Fibroblast of the aortic adventitia (primary cell): Measurements from ENCODE around the gene LYZL6. TPM values are rescaled to one million over a fixed set of nuclear protein-coding genes. Genes with fewer than 3 reads are reported as not detected.

Source experiments
- DNase-seq: peaks from one replicate; pipeline ENCODE4 v3.0.0-alpha.2; 2010; ENCODE audit warnings: low read depth
- H3K4me3 ChIP-seq: 2 replicates; pipeline ENCODE4 v1.5.1; 2011; ENCODE audit warnings: low read depth, mild to moderate bottlenecking, control low read depth, low read length, moderate library complexity
- total RNA-seq: library from RNA; depleted of rRNA; stranded (reverse); fragments of >200 nt; gene quantifications from 2 replicates; pipeline ENCODE4 v1.2.3, GENCODE V29; 2012; ENCODE audit warnings: low replicate concordance
- TF ChIP-seq, protein P1 (sequence below): IDR thresholded peaks from 2 replicates; pipeline ENCODE4 v1.5.1; 2011; ENCODE audit warnings: mild to moderate bottlenecking, low read length, control low read depth, inconsistent platforms; ENCODE audit not compliant: insufficient read depth

LYZL6 gene
- total RNA-seq, 1 donor = not detected

DNA sequence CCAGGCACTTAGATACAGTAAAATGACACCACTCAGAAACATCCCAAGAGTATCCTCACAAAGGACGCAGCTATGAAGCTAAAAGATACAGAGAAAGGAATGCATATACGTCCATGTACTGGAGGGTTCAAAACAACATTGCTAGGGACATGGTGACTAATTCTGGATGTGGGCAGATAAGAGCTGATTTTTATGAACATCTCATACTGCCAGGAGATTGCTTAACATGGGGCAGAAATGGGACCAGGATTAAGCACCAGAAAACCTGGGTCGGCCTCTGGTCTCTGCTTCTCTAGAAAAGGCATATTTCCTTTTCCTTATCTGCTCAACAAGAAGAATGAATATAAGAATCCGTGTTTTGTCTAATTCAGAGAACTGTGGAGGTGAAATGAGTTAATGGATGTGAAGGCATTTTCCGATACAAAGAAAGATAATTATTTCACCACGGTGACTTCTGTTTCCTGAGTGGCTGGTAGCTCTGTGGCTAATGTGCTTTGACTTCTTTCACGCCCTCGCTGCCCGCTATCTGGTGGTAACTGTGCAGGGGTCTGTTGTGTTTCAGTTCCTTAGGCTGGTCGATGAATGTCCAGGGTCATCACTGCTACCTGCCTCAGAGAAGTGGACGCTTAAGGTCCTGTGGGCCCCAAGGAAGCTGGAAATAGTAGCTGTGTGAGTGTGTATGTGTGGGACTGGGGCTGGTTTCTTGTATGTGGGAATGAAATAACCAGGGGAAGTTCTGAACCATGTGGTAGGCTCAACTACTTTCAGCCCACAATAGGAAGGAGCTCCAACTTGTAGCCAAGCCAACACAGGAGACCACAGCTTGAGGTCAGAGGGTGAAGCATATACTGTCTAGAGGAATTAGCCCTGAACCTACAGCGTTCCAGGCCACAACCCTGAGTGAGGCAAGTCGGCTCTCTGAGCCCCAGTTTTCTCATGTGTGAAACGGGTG lies 47.6 kb downstream of the LYZL6 start:
- DNase-seq = peak; percentile 78
- TF ChIP-seq, protein P1, sequence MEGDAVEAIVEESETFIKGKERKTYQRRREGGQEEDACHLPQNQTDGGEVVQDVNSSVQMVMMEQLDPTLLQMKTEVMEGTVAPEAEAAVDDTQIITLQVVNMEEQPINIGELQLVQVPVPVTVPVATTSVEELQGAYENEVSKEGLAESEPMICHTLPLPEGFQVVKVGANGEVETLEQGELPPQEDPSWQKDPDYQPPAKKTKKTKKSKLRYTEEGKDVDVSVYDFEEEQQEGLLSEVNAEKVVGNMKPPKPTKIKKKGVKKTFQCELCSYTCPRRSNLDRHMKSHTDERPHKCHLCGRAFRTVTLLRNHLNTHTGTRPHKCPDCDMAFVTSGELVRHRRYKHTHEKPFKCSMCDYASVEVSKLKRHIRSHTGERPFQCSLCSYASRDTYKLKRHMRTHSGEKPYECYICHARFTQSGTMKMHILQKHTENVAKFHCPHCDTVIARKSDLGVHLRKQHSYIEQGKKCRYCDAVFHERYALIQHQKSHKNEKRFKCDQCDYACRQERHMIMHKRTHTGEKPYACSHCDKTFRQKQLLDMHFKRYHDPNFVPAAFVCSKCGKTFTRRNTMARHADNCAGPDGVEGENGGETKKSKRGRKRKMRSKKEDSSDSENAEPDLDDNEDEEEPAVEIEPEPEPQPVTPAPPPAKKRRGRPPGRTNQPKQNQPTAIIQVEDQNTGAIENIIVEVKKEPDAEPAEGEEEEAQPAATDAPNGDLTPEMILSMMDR = no peak
- H3K4me3 ChIP-seq = no peak overlapping the region

DNA sequence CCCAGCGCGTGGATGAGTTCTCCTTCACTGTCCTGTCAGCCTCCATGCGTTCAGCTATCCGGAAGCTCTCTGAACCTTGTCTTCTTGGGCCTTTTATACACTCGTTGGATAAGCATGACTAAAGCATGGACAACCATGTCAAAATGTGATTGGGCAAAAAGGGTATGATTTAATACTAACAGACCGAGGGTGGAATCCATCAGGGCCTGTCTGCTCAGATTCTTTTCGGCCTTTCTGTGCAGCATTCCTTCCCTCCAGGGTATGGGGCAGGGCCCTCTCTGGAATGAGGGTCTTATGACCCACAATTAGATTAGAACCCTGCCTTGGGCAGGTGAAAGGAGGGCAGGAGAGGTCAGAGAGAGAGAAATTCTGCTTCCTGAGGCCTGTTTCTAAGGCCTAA lies 49.3 kb downstream of the LYZL6 start:
- TF ChIP-seq, protein P1 = no peak
- H3K4me3 ChIP-seq = no peak overlapping the region
- DNase-seq = no peak

DNA sequence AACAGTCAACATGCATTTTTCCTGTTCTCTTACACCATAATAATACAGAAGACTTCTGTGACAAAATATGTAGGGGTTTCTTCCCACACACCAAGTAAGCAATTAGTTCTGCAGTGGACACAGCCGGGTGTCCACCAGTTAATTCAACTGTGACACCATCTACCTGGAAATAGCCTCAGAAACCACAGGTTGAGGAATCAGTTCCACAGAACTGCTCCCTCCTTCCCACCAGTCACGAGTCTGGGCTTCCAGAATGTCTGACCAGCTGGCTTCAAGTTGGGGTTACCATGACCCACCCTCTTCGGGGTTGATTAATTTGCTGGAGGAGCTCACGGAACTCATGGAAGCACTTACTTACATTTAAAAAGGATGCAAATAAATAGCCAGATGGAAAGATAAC lies 49.8 kb downstream of the LYZL6 start:
- DNase-seq = no peak
- TF ChIP-seq, protein P1 = no peak
- no peak overlapping the region for H3K4me3 ChIP-seq

DNA sequence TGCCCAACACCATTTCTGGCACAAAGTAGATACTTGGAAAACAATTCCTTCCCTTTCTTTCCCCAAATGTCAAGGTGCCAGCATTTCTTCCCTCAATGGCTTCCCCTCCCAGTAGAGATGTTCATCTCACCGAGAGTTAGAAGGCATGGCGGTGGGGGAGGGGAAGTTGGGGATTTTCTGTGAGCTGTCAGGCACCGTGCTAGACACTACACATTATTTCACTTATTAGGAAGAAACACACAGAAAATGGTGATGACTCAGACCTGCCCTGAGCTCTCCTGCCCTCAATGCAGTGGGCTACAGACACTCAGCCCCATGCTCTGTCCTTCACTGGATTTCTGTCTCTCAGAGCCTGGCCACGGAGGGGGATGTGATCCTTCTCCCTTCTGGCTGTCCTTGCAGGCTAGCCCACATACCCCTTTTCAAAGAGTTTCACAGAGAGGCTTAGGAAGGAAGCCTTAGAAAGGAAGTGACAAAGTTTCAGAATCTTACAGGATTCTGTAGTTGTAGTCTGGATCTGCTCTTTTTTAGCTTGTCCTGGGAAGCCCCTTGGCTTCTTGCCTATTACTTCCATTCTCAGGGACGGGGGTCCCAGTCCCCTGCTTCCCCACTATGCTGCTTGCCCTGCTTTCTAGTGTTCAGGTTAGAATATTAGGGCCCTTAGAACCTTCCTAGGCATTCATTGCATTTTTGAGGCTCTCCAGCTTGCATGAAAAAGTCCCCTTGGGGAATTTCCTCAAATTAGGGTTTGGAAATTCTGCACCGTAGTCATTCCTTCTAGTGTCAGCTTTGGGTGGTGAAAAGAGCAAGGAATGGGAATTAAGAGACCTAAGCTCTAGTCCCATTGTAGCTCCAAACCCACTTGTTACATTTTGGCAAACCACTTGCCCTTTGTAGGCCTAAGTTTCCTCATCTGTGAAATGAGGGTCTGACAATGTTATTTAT lies 51.1 kb downstream of the LYZL6 start:
- peak; percentile 39 for DNase-seq

DNA sequence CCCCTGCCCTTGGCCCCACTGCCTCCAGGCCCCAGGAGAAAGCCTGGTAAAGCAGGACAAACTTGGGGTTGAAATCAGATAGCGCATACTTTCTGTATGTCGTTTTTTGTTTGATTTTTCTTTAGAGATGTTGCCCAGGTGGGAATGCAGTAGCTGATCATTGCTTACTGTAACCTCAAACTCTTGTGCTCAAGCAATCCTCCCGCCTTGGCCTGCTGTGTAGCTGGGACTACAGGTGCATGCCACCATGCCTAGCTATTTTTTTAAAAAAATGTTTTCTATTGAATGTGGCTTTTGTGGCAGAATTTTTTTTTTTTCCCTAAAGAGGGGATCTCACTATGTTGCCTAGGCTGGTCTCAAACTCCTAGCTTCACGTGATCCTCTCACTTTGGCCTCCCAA lies 52.2 kb downstream of the LYZL6 start:
- TF ChIP-seq, protein P1 = no peak
- no peak for DNase-seq
- H3K4me3 ChIP-seq = no peak overlapping the region

More for the DNA sequence above, 51.1 kb downstream of the LYZL6 start:
- H3K4me3 ChIP-seq = no peak overlapping the region
- TF ChIP-seq, protein P1 = no peak

DNA sequence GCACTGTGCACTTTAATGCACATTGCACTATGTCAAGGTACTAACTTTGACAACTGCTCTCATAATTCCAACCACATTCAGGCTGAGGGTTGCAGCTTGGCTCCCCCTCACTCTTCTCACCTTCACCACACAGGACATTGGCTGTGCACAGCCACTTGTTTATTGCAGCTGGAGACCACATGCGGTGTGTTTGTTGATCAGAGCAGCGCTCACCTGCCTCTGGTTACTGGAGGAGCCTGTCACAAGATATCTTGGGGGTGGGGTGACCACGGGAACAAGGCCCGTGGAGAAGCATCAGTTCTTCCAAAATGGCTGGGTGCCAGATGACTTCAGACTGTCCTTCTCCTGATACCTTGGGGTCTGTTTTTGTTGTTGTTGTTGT lies 52.7 kb downstream of the LYZL6 start:
- no peak overlapping the region for H3K4me3 ChIP-seq
- DNase-seq = no peak
- TF ChIP-seq, protein P1 = no peak
